Stimulated activated memory B cell treated with anti-CD40 and anti-IgM and Interleukin-4, amounts not matched to agents 10 μg/mL and 1 μg/mL and 100 μg/mL, for 72 hours (primary cell): ENCODE measurements around the gene CYP27C1.
A peak's percentile ranks its signal among the peaks of the same experiment; 100 is the strongest.
"Not testable (repeated sequence)": the region's sequence is repeated elsewhere in the genome, so short reads cannot be mapped to it uniquely, and the experiment has no call there.

Experiments
- ATAC-seq: fragments of 150-1000 bp; cut with Tn5 transposase; 2 replicates; pipeline ENCODE4 v1.10.0; 2021
- H3K27ac Mint-ChIP-seq: one replicate; pipeline ENCODE4 v1.8.0; 2022; ENCODE audit warnings: mild to moderate bottlenecking, mixed read lengths
- H3K27me3 Mint-ChIP-seq: one replicate; pipeline ENCODE4 v1.8.0; 2022; ENCODE audit warnings: mixed read lengths
- H3K36me3 Mint-ChIP-seq: one replicate; pipeline ENCODE4 v1.8.0; 2022; ENCODE audit warnings: mixed read lengths
- H3K4me1 Mint-ChIP-seq: one replicate; pipeline ENCODE4 v1.8.0; 2022; ENCODE audit warnings: mixed read lengths
- H3K4me3 Mint-ChIP-seq: one replicate; pipeline ENCODE4 v1.8.0; 2022; ENCODE audit warnings: mild to moderate bottlenecking, moderate library complexity, mixed read lengths
- H3K9me3 Mint-ChIP-seq: one replicate; pipeline ENCODE4 v1.8.0; 2022; ENCODE audit warnings: mixed read lengths

CYP27C1 gene

DNA sequence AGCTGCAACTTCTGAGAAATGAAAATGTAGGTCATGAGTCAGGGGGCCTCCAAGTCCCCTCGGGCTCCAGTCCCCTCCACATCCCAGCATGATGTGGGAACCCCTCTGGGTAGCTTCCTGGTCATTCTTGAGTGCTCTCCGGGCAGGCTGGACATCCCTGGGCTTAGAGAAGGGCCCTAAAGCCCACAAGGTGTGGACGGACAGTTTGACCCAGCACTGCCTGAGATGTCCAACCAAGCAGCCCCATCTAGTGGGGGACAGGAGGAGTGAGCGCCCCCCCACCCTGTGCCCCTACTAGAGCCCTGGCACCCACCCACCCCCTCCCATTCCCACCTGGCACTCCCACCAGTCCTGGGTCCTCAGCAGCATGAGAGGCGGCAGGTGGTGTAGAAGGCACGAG, 46.0 kb downstream of the CYP27C1 start:
- H3K27ac Mint-ChIP-seq = no peak overlapping the region
- peaks cover 2% of the 10 kb centered on the region for H3K9me3 Mint-ChIP-seq
- ATAC-seq = no peak
- H3K4me3 Mint-ChIP-seq = no peak overlapping the region
- no peaks in the 10 kb centered on the region for H3K4me1 Mint-ChIP-seq
- H3K36me3 Mint-ChIP-seq = no peaks in the 10 kb centered on the region
- H3K27me3 Mint-ChIP-seq = peaks cover 23% of the 10 kb centered on the region

DNA sequence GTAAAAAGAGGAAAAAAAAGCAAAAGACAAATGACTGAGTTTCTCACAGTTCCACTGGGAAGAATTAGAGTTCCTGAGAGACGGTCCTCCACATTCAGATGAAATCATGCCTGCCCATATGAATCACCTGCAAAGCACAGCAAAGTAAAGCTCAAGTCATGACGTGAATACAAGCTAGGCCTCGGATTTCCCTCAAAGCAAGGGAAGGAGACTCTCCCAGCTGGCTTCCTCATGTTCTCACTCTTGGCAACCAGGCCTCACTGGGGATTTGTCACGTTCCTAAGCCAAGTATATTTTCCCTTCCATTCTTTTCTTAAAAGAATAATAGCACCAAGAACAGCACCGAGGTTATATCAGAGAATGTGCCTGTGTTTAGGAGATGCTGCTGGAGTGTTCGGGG, 47.0 kb downstream of the CYP27C1 start:
- Mint-ChIP-seq H3K9me3 (no peaks in the 10 kb centered on the region), H3K4me3 (no peak overlapping the region), H3K27me3 (peaks cover 23% of the 10 kb centered on the region), H3K27ac (no peak overlapping the region), H3K4me1 (no peaks in the 10 kb centered on the region), H3K36me3 (no peaks in the 10 kb centered on the region)
- no peak for ATAC-seq

DNA sequence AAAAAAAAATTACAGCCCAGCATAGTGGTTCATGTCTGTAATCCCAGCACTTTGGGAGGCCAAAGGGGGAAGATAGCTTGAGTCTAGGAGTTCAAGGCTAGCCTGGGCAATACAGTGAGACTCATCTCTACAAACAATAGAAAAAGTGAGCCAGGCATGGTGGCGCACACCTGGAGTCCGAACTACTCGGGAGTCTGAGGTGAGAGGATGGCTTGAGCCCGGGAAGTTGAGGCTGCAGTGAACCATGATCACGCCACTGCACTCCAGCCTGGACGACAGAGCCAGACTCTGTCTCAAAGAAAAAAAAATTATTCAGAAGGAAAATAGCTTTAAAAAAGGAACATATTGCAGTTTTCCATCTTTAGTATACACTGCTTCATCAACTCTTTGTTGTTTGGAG, 47.8 kb downstream of the CYP27C1 start:
- H3K4me3 Mint-ChIP-seq = no peak overlapping the region
- H3K4me1 Mint-ChIP-seq = no peaks in the 10 kb centered on the region

DNA sequence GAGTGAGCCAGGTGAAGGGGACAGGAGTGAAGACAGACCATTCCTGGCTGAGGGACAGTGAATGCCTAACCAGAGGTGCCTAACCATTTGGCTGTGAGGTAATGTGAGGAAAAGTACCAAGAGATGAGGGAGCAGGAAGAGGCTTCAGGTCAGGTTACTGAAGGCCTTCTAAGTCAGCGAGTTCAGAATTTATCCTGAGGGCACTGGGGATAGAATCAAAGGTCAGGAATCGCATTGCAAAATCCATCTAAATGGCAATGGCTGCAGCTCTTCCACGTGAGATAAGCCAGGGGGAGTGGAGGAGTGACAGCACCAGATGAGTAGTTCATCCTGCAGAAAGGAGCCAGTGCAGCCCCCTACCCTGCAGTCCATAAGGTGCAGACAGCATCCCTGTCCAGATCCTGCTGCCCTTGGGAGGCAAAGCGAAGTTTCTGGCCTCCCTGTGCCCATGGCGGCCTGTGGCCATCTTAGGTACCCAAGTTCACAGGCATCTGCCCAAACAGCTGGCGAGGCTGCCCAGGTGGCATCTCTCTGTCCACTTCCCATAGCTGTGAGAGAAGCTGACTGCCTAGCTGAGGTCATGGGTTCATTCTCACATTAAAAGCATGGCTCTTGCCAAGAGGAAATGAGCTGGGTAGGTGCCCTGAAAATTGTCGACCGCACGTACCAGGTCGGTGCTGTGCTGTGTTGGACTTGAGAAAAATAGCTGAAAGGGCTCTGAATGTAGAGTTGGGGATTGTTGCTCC, 49.5 kb downstream of the CYP27C1 start:
- Mint-ChIP-seq H3K27me3 (peaks cover 15% of the 10 kb centered on the region), H3K27ac (no peak overlapping the region), H3K36me3 (no peaks in the 10 kb centered on the region), H3K9me3 (no peaks in the 10 kb centered on the region), H3K4me1 (no peaks in the 10 kb centered on the region), H3K4me3 (no peak overlapping the region)
- ATAC-seq = no peak

More for the DNA sequence above, 47.8 kb downstream of the CYP27C1 start:
- ATAC-seq = no peak
- H3K36me3 Mint-ChIP-seq = no peaks in the 10 kb centered on the region
- no peak overlapping the region for H3K27ac Mint-ChIP-seq
- H3K27me3 Mint-ChIP-seq = peaks cover 23% of the 10 kb centered on the region
- H3K9me3 Mint-ChIP-seq = no peaks in the 10 kb centered on the region

DNA sequence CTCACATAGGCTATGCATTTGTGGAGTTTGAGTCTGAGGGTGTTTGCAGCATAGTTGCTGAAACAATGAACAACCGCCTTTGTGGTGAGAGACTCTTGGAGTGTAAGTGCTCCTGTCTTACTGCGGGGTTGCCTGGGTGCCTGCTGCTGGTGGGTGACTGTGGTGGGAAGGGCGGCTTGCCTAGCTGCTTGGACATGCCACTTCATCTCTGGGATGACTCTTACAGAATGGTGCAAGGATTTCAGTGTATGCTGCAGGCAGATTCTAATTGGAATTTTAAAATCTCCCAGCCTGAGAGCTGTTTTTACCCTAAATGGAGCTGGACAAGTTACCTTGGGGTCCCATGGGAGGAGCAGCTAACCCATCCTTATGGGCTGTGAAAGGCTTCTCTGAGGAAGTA, 50.1 kb downstream of the CYP27C1 start:
- Mint-ChIP-seq H3K27me3 (peaks cover 9% of the 10 kb centered on the region), H3K27ac (no peak overlapping the region), H3K4me1 (no peaks in the 10 kb centered on the region), H3K36me3 (no peaks in the 10 kb centered on the region), H3K4me3 (no peak overlapping the region), H3K9me3 (no peaks in the 10 kb centered on the region)
- no peak for ATAC-seq

DNA sequence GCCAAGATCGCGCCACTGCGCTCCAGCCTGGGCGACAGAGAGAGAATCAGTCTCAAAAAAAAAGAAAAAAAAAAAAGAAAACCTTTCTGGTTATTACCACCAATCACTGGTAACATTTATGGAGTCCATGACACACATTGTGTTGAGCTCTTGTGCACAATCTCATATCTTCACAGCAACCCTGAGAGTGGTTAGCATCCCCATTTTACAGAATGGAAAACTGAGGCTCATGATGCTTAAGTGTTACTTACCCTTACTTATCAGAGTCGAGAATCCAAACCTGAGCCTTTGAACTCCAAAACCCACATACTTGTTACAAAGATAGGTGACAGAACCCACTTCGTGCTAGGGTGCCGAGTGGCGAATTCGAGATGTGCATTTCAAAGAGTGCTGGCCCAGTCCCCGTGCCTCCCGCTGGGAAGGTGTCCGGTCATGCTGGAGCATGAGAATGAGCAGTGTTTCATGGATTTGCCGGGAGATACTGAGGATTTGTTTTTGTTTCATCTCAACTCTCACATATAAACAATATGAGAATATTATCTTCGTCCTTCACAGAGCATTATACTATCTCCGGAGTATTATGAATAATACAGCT, 50.9 kb downstream of the CYP27C1 start:
- Mint-ChIP-seq H3K27ac (no peak overlapping the region), H3K4me1 (no peaks in the 10 kb centered on the region), H3K36me3 (no peaks in the 10 kb centered on the region), H3K9me3 (no peaks in the 10 kb centered on the region), H3K4me3 (no peak overlapping the region), H3K27me3 (no peaks in the 10 kb centered on the region)
- no peak for ATAC-seq

DNA sequence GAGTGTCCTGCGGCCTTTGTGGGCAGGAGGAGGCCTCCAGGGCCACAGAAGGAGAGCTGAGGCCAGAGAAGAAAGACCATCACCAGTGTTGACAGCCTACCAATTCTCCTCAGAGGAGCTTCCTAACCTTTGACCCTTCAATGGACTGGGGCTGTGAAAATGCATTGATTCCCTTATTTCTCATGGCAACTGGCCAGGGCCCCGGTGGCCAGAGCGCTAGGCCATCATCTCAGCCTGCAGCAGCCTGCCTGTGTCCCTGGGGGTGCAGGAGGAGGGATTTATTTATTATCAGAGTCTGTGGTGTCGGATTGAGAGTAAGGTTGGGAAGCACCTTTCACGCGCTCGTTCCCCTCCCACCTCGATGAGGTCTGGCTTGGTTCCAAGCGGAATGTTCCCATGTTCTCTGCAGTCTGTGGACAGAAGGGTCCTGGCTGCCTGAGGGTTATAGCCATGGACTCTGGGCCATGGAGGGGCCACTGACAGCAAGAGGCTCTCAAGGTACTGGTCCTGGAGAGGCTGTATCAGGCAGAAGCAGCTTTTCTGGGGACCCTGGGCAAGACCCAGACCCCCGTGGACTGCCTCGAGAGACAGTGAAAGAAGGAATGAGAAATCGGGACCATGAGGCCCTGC, 53.8 kb downstream of the CYP27C1 start:
- no peaks in the 10 kb centered on the region for H3K9me3 Mint-ChIP-seq
- H3K4me1 Mint-ChIP-seq = peaks cover 4% of the 10 kb centered on the region
- ATAC-seq = no peak
- no peak overlapping the region for H3K4me3 Mint-ChIP-seq
- H3K27ac Mint-ChIP-seq = no peak overlapping the region
- no peaks in the 10 kb centered on the region for H3K27me3 Mint-ChIP-seq
- H3K36me3 Mint-ChIP-seq = no peaks in the 10 kb centered on the region

DNA sequence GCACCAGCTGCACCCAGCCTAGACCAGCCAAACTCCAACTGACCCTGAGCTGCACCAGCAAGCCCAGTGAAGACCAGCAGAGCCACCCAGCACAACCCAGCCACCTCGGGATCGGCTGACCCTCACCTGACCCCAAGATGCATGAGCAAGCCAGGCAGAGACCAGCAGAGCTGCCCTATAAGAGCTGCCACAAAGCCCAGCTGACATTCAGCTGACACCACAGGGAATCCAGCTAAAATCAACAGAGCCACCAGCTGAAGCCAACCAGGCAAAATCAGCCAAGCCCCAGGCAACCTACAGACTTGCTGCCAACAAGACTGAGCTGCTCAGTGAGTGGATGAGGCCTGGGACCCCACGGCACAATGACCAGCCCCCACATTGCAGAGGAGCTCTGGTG, 54.6 kb downstream of the CYP27C1 start:
- ATAC-seq = no peak

DNA sequence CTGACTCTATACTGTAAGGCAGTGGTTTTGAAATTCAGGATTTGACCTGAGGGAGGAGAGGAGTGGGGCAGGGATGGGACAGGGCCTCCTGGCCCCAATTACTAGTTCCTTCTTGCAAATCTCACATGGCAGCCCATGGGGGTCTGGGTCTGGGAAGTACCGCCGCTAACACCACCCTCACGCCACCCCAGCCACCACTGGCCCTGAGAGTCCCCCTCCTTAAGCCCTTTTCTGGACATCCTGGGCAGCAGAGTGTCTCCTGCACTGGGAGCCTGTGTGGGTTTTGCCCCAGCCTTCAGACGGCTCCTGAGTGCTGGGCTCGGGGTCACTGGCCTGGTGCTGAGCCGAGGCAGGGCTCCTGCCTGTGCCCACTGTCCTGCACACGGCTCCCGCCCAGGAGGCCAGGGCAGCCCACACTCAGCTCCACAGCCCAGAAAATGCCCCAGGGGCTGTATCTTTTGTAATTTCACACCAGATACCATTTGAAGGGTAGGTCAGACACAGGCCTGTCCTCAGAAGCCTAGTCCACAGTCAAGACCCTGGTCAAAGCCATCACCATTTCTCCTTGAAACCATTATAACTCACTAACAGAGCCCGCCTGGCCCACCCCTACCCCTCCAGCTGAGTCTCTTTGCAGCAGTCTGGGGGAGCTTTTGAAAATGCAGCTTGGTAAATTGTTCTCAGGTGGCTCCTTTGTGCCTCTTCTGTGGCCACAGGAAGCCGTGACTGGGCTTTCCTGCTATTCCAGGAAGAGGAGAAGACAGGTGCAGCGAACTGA, 55.1 kb downstream of the CYP27C1 start:
- H3K27me3 Mint-ChIP-seq = no peaks in the 10 kb centered on the region
- no peaks in the 10 kb centered on the region for H3K9me3 Mint-ChIP-seq
- H3K4me1 Mint-ChIP-seq = peaks cover 10% of the 10 kb centered on the region
- H3K4me3 Mint-ChIP-seq = no peak overlapping the region
- no peak for ATAC-seq
- H3K36me3 Mint-ChIP-seq = no peaks in the 10 kb centered on the region
- H3K27ac Mint-ChIP-seq = no peak overlapping the region

More for the DNA sequence above, 54.6 kb downstream of the CYP27C1 start:
- H3K36me3 Mint-ChIP-seq = no peaks in the 10 kb centered on the region
- H3K4me3 Mint-ChIP-seq = no peak overlapping the region
- H3K4me1 Mint-ChIP-seq = peaks cover 10% of the 10 kb centered on the region
- no peak overlapping the region for H3K27ac Mint-ChIP-seq
- H3K27me3 Mint-ChIP-seq = no peaks in the 10 kb centered on the region
- H3K9me3 Mint-ChIP-seq = no peaks in the 10 kb centered on the region

DNA sequence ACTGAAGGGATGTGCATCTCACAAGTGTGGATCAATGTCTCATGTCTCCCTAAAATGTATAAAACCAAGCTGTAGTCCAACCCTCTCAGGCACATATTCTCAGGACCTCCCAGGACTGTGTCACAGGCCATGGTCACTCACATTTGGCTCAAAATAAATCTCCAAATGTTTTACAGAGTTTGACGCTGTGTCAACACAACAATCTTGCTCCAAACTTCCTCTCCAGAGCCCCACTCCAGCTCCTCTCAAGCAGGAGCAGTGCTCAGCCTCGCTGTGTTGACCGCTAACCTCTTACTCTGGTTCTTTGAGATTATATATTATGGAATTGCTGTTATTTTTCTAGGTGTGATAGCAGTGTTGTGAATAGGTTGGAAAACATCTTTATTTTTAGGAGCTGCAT, 56.2 kb downstream of the CYP27C1 start:
- no peaks in the 10 kb centered on the region for H3K27me3 Mint-ChIP-seq
- H3K4me3 Mint-ChIP-seq = no peak overlapping the region
- peaks cover 16% of the 10 kb centered on the region for H3K4me1 Mint-ChIP-seq
- no peak for ATAC-seq
- H3K9me3 Mint-ChIP-seq = no peaks in the 10 kb centered on the region
- no peak overlapping the region for H3K27ac Mint-ChIP-seq
- H3K36me3 Mint-ChIP-seq = no peaks in the 10 kb centered on the region

DNA sequence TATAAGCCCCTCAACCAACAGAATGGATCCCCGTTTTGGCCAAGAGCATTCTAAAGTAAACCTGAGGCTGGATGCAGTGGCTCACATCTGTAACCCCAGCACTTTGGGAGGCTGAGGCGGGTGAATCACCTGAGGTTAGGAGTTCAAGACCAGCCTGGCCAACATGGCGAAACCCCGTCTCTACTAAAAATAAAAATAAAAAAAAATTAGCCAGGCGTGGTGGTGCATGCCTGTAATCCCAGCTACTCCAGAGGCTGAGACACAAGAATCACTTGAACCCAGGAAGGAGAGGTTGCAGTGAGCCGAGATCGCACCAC, 57.1 kb downstream of the CYP27C1 start:
- not testable (repeated sequence) for H3K9me3 Mint-ChIP-seq, H3K27ac Mint-ChIP-seq, ATAC-seq, H3K36me3 Mint-ChIP-seq, H3K4me3 Mint-ChIP-seq, H3K27me3 Mint-ChIP-seq
- H3K4me1 Mint-ChIP-seq = peaks cover 25% of the 10 kb centered on the region

DNA sequence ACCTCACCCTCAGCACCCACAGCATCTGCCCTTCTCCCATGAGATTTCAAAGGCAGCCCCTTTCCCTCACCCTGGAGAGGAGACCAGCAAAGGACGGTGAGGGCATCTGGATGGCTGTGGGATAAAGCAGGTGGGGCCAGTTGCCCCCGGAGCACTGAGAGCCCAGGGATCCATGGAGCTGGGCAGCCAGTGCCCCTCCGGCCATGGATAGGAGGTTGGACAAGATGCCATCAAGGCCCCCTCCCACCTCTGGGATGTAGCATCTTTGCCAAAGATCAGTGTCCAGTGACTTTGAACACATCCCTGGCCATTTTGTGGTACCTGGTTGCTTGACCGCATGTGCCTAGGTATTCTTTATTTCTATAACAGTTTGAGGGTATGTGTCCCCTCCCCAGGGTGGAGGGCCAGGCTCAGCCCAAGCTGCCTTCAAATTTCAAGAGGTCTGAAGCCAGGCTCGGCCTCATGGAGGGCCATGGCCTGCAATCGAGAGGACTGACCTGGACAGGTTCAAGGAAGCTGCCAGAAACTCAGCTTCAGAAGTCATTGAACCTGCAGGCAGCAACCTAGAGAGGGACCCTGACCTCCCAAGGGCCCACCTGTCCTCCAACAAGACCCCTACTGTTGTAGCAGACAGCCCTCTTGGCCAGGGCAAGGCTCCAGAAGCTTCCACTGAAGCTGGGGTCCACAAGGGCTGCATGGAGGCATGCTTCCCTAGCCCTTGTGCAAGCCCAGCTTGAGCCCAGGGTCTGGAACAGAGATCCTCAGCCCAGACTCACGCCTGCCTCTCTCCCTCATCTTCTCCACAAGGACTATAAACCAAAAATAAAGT, 57.6 kb downstream of the CYP27C1 start:
- Mint-ChIP-seq H3K27me3 (no peaks in the 10 kb centered on the region), H3K4me1 (peaks cover 31% of the 10 kb centered on the region), H3K9me3 (no peaks in the 10 kb centered on the region), H3K4me3 (no peak overlapping the region), H3K27ac (no peak overlapping the region), H3K36me3 (no peaks in the 10 kb centered on the region)
- ATAC-seq = no peak

DNA sequence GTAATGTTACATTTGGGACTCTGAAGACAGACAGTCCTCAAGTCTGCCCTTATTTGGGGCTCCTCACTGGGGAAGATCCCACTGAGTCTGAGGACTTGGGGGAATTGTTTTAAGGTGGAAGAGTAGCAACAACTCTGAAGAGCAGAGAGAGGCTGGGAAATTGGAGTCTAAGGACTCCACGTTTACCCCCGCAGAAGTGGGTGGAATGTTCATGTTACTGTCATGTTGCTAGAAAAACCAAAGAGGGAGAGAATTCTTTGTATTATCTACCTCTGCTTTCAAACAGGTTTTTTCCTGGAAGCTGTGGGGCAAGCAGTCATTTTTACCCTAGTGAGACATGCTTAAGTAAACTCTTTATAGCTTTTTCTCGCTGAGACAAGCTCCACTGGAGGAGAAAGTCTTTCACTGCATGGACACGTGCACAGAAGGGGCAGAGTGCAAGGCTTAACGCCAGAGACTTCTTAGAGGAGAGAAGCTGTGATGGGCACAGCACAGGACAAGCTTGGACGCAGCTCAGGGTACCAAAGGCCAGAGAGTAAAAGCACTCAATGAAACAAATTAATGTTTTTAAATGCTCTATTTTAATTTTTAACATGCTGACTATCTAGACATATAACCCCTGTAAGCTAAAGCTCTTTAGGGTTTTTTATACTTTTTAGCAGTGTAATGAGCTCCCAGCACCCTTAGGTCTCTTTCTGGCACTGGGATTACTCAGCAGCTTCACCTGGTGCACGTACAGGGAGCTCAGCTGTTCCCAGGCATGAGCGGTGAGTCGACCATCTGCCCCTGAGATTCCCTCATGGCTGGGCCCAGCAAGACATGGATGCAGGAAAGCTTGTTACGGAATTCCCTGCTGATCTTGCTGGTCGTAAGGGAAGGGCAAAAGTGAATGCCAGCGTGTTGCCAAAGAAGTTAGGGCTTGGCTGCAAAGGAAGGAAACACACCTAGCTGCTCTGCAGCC, 58.6 kb downstream of the CYP27C1 start:
- H3K27ac Mint-ChIP-seq = peak overlapping the region; percentile 23
- H3K4me3 Mint-ChIP-seq = no peak overlapping the region
- H3K27me3 Mint-ChIP-seq = no peaks in the 10 kb centered on the region
- peaks cover 35% of the 10 kb centered on the region for H3K4me1 Mint-ChIP-seq
- H3K36me3 Mint-ChIP-seq = no peaks in the 10 kb centered on the region
- H3K9me3 Mint-ChIP-seq = no peaks in the 10 kb centered on the region
- no peak for ATAC-seq

DNA sequence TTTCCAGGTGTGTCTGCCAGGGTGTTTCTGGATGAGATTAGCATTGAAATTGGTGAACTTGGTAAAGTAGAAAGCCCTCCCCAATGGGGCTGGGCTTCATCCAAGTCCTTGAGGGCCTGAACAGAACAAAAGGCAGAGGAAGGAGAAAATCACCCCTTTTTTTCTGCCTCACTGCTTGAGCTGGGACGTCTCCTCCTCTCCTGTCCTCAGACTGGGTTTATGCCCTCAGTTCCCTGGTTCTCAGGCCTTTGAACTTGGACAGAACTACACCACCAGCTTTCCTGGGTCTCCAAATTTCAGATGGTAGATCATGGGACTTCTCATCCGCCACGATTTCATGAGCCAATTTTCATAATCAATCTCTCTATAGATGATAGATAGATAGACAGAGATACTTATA, 59.4 kb downstream of the CYP27C1 start:
- H3K4me3 Mint-ChIP-seq = no peak overlapping the region
- no peaks in the 10 kb centered on the region for H3K27me3 Mint-ChIP-seq
- peaks cover 35% of the 10 kb centered on the region for H3K4me1 Mint-ChIP-seq
- H3K36me3 Mint-ChIP-seq = no peaks in the 10 kb centered on the region
- no peaks in the 10 kb centered on the region for H3K9me3 Mint-ChIP-seq
- ATAC-seq = no peak
- peak overlapping the region; percentile 23 for H3K27ac Mint-ChIP-seq
